OCI-LY3 (cell line): Measurements from ENCODE around the gene TAS2R60.
"Not testable (repeated sequence)": the region's sequence is repeated elsewhere in the genome, so short reads cannot be mapped to it uniquely, and the experiment has no call there.

Experiments
- H2AFZ ChIP-seq: fragments of 200-600, 300-600 bp; shearing (Covaris generic); 2 replicates; pipeline ENCODE4 v1.6.0; 2014; ENCODE audit warnings: antibody characterized with exemption, low read depth, low read length
- H3K27ac ChIP-seq: fragments of 200-600, 300-600 bp; sonication (generic); 2 replicates; pipeline ENCODE4 v1.5.1; 2014; ENCODE audit warnings: mild to moderate bottlenecking, low read length, moderate library complexity, mixed read lengths
- H3K27me3 ChIP-seq: fragments of 200-600, 300-600 bp; sonication (generic); 2 replicates; pipeline ENCODE4 v1.6.1; 2014; ENCODE audit warnings: low read depth, low read length, mixed read lengths
- H3K36me3 ChIP-seq: fragments of 200-600, 300-600 bp; sonication (generic); replicated peaks from 2 replicates; pipeline ENCODE3; 2014; ENCODE audit warnings: low read depth, low read length, mixed read lengths
- H3K4me1 ChIP-seq: fragments of 300-600, 200-600 bp; sonication (generic); 2 replicates; pipeline ENCODE4 v1.6.1; 2014; ENCODE audit warnings: low read length, mixed read lengths
- H3K4me2 ChIP-seq: fragments of 200-600, 300-600 bp; sonication (generic); 2 replicates; pipeline ENCODE4 v1.6.1; 2014; ENCODE audit warnings: low read length, mixed read lengths
- H3K4me3 ChIP-seq: fragments of 300-600, 200-600 bp; sonication (generic); 2 replicates; pipeline ENCODE4 v1.5.1; 2014; ENCODE audit warnings: antibody characterized with exemption, mild to moderate bottlenecking, low read length, moderate library complexity
- H3K79me2 ChIP-seq: fragments of 300-600, 200-600 bp; shearing (Covaris generic); 2 replicates; pipeline ENCODE4 v1.6.1; 2014; ENCODE audit warnings: mild to moderate bottlenecking, low read length, mixed read lengths
- H3K9ac ChIP-seq: fragments of 300-600, 200-600 bp; shearing (Covaris generic); 2 replicates; pipeline ENCODE4 v1.6.0; 2014; ENCODE audit warnings: mild to moderate bottlenecking, low read length, moderate library complexity
- H3K9me3 ChIP-seq: fragments of 200-600, 300-600 bp; shearing (Covaris generic); 2 replicates; pipeline ENCODE4 v1.6.1; 2014; ENCODE audit warnings: low read length, mixed read lengths; ENCODE audit not compliant: insufficient read depth
- H4K20me1 ChIP-seq: fragments of 200-600, 300-600 bp; sonication (generic); 2 replicates; pipeline ENCODE4 v1.6.1; 2016; ENCODE audit warnings: low read length, mixed read lengths; ENCODE audit not compliant: insufficient read depth
- CTCF ChIP-seq: fragments of 200-600, 300-600 bp; sonication (generic); IDR thresholded peaks from 2 replicates; pipeline ENCODE4 v1.5.1; 2014; ENCODE audit warnings: antibody characterized with exemption, low read length, low read depth
- EZH2phosphoT487 ChIP-seq: fragments of 200-600 bp; shearing (Covaris generic); IDR thresholded peaks from 2 replicates; pipeline ENCODE4 v1.6.1; 2018; ENCODE audit warnings: antibody characterized with exemption, mixed run types, low read depth

The TAS2R60 gene

GRCh38 chr7:143462045-143462444 is 18.8 kb downstream of the TAS2R60 start:
- no peaks in the 10 kb centered on the region for H3K79me2 ChIP-seq
- no peak overlapping the region for H3K4me3 ChIP-seq
- H3K36me3 ChIP-seq, result no peaks in the 10 kb centered on the region
- H3K4me1 ChIP-seq, result peaks cover 5% of the 10 kb centered on the region; the same call in 1 of the 2 replicates
- H3K27ac ChIP-seq, result no peak overlapping the region
- H4K20me1 ChIP-seq, result no peaks in the 10 kb centered on the region
- TF ChIP-seq EZH2phosphoT487, result no peak
- no peak for TF ChIP-seq CTCF
- no peak overlapping the region for H3K9ac ChIP-seq
- no peak overlapping the region for H2AFZ ChIP-seq
- peaks cover 6% of the 10 kb centered on the region; the same call in 1 of the 2 replicates for H3K9me3 ChIP-seq
- no peak overlapping the region for H3K4me2 ChIP-seq
- peaks cover 5% of the 10 kb centered on the region; the same call in 1 of the 2 replicates for H3K27me3 ChIP-seq

- Histone ChIP-seq H4K20me1 (no peaks in the 10 kb centered on the region), H3K9ac (no peak overlapping the region), H3K27ac (no peak overlapping the region), H3K27me3 (no peaks in the 10 kb centered on the region), H3K4me1 (peaks cover 5% of the 10 kb centered on the region; the same call in 1 of the 2 replicates), H3K36me3 (no peaks in the 10 kb centered on the region), H3K79me2 (no peaks in the 10 kb centered on the region), H3K4me2 (no peak overlapping the region), H2AFZ (no peak overlapping the region), H3K9me3 (peaks cover 6% of the 10 kb centered on the region; the same call in 1 of the 2 replicates), H3K4me3 (no peak overlapping the region)
- no peak for TF ChIP-seq EZH2phosphoT487
- TF ChIP-seq CTCF, result peak; percentile 5; the same call in 1 of the 2 replicates
Measured at GRCh38 chr7:143463556-143463955, 20.3 kb downstream of the TAS2R60 start.

- no peak overlapping the region for H3K4me2 ChIP-seq
- TF ChIP-seq CTCF (no peak), EZH2phosphoT487 (no peak)
- no peaks in the 10 kb centered on the region for H4K20me1 ChIP-seq
Measured at GRCh38 chr7:143463957-143464356, 20.7 kb downstream of the TAS2R60 start.

GRCh38 chr7:143467724-143468123 is 24.5 kb downstream of the TAS2R60 start:
- Histone ChIP-seq H3K27me3 (no peaks in the 10 kb centered on the region), H3K4me1 (peaks cover 5% of the 10 kb centered on the region; the same call in 1 of the 2 replicates), H3K4me2 (no peak overlapping the region), H2AFZ (no peak overlapping the region), H3K9me3 (peaks cover 8% of the 10 kb centered on the region), H4K20me1 (no peaks in the 10 kb centered on the region), H3K36me3 (no peaks in the 10 kb centered on the region), H3K27ac (no peak overlapping the region), H3K79me2 (no peaks in the 10 kb centered on the region), H3K9ac (no peak overlapping the region), H3K4me3 (no peak overlapping the region)
- TF ChIP-seq EZH2phosphoT487 (no peak), CTCF (no peak)

More at GRCh38 chr7:143463957-143464356, 20.7 kb downstream of the TAS2R60 start:
- H3K4me3 ChIP-seq, result no peak overlapping the region
- no peaks in the 10 kb centered on the region for H3K36me3 ChIP-seq
- peaks cover 6% of the 10 kb centered on the region; the same call in 1 of the 2 replicates for H3K9me3 ChIP-seq
- no peaks in the 10 kb centered on the region for H3K27me3 ChIP-seq
- no peaks in the 10 kb centered on the region for H3K79me2 ChIP-seq
- no peak overlapping the region for H2AFZ ChIP-seq
- no peak overlapping the region for H3K9ac ChIP-seq
- no peak overlapping the region for H3K27ac ChIP-seq
- H3K4me1 ChIP-seq, result peaks cover 5% of the 10 kb centered on the region; the same call in 1 of the 2 replicates

GRCh38 chr7:143472071-143472689 is 28.9 kb downstream of the TAS2R60 start:
- not testable (repeated sequence) for H3K36me3 ChIP-seq, H3K27ac ChIP-seq, H3K4me2 ChIP-seq, H3K27me3 ChIP-seq, H4K20me1 ChIP-seq, H2AFZ ChIP-seq, H3K4me3 ChIP-seq, H3K79me2 ChIP-seq, H3K9ac ChIP-seq, H3K9me3 ChIP-seq, H3K4me1 ChIP-seq
